Skin of body (tissue), 2 donors: ENCODE measurements around the gene STT3B. TPM values are rescaled to one million over a fixed set of nuclear protein-coding genes. Genes with fewer than 3 reads are reported as not detected.

ENCODE experiments used
- DNase-seq: peaks from one replicate; lab custom pipeline; 2025; lab: John Stamatoyannopoulos, UW
- total RNA-seq: library from RNA; depleted of rRNA; stranded (reverse); fragments of >200 nt; gene quantifications from one replicate; pipeline ENCODE4 v1.2.3, GENCODE V29; 2014

The STT3B gene
- total RNA-seq, 1 donor from 2014 or later = 124 TPM

DNA sequence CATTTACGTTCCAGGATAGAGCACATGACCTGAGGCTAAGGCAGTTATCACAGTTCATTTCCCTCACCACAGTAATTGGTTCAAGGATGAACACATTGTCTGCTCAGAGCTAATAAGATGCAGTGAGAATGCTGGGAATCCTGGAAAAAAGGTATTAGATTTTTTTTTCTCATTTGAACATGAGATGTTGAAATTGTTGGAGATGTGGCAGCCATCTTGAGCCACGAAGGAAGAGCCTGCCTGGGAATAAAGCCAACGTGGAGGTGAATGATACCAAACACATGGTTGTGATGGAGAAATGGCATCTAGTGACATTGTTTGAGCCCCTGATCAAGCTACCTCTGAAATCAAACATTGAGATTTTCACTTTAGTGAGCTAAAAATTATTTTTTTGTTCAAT lies 16.0 kb upstream of the STT3B start:
- DNase-seq = no peak

DNA sequence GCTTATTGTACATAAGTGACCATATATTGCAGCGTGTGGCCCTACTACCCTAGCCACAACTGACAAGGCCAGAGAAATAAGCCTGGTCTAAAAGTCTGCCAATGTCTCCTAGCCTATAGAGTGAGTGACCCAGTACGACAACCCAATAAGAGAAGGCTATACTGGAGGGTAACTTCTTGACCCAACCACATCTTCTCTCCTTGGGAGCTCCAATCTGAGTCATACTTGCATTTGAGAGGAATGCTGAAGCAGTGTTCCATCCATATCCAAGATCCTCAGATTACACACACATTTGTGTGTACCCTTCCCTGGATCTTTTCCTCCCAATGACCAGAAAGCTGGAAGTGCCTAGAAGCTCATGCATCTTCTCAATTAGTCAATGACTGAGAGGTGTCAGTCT lies 11.3 kb upstream of the STT3B start:
- DNase-seq = no peak

DNA sequence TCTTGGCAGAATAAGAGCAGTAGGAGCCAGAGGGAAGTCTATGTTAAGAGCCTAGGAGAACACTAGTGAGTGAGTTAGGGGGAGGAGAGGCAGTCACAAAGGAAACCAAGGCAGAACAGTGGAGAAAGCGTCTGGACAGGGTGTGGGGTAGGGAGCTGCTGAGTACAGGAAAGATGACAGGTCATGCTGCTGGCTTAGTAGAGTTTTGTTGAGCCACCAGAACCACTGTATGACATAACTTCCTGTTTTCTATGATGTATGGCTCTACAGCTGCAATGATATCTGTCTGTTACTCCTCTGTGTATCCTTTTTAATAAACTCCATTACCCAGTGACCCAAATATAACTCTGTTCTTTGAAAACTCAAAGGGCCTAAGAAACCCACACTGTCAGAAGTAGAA lies 10.6 kb upstream of the STT3B start:
- DNase-seq = no peak

DNA sequence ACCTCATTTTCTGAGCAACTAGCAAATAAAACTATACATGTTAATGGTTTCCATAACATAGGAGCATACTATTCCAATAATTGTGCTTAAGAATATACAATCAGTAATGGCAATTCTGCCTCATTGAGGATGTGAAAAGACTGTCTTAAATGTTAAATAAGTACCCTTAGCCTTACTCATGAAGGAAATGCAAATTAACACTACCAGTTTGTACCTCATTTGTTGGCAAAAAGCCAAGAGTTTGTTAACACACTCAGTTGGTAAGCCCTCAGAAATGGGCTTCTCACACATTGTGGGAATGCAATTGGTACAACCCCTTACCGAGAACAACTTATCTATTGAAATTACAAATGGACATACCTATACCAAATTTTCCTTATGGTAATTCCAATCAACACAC lies 9.2 kb upstream of the STT3B start:
- DNase-seq = no peak

DNA sequence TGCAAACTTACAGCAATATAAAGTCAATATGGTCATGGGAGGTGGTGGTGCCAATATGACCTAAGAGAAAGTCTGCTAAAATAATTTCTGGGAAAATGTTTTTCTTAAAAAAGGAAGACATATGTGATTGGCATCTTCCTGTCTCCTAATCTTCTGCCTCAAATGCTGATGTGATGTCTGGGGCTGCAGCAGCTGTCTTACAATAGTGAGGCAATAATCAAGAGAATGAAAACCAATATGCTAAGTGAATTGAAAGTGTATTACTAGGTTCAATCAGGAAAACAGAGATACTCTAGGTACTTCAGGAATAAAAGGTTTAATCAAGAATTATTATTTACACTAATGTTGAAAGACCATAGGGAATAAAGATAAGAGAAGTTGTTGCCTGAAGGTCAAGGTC lies 7.2 kb upstream of the STT3B start:
- no peak for DNase-seq

DNA sequence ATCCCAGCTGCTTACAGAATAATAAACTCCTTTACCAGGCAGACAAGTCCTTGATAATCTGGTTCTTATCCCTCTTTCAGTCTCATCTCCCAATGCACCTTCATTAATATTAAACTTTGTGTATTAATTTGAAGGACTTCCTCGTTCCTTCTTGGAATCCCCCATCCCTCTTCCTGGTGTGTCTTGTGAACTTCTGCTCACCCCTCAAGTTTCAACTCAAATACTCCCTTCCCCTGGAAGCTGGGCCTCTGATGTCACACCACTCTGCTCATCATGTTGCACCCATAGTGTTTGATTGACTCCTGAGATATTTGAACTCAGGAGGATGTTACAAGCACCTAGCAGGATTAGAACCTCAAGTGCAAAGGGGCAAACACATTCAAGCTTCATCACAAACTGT lies 3.3 kb upstream of the STT3B start:
- DNase-seq = no peak

DNA sequence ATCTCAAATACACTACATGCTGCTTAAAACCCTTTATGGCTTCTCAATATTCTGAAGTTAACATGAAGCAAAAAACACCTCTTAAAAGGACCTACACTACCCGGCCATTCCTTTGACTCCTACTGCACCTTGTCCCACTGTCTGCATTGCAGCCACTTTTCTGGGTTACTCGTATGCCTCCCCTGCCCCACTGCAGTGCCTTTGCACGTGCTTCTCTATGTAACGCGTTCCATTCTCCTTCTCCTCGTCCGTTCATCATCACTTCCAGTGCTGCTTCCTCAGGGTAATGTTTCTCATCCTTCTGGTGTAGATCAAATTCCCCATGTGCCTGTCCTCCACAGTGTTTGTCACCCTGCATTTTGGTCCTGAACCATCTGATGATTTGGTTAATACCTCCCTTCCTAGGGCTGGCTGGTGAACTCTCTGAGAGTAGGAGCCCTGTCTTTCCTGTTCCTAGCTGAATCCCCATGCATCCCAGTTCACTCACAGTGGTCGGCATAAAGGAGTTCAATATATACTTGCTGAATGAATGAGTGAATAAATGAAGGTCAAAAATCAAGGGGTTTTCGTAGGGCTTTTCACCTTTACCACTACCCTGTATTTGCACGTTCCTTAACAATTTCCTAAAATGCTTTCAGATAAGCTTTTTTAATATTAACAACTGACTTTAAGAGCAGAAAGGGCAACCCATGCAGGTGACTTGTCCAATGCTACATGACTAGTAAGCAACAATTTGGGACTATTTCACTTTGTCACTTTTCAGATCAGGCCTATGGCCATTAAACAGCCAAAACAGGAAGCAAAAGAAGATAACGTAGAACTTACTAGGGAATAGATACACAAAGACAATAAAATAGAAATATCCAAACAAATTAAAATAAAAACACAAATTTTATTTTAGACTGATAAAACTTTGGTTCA lies 2.4 kb upstream of the STT3B start:
- DNase-seq = no peak

DNA sequence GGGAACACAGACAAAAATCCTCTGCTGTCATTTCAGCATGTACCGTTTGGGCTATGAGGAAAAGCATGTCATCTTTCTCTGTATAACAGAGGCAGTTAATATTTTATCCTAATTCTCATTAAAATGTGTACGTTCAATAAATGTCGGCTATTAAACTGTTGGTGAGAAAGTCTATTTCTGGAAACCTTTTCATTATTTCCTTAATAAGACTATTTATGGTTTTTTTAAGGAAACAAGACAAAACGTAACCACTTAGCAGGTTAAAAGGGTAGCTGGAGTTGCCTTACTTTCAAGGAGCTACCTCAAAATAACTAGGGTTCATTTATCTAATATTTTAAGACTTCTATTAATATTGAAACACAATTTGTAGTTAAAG lies 1.8 kb upstream of the STT3B start:
- no peak for DNase-seq

DNA sequence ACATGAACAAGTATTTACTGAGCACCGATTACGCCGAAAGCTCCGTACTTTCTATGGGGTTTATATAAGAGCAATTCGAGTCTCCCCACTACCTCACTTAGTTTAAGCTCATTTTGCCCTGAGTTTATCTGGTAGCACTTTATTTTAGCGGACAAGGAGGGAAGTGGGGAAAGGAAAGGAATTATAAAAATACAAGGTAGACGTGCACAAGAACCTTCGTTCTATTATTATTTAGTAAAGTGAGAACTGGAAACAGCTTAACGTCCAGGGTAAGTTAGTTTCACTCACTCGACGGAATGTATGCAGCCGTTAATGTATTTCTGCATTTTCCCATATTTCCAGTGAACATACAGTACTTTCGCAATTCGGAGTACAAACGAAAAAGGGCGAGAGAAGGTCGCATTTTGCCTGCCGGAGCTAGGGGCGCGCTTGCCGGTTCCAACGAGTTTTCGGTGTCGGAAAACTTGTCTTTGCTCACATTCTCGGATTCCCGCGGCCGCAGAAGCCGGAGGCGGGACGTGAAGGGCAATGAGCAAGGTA lies 1.2 kb upstream of the STT3B start:
- DNase-seq = no peak

DNA sequence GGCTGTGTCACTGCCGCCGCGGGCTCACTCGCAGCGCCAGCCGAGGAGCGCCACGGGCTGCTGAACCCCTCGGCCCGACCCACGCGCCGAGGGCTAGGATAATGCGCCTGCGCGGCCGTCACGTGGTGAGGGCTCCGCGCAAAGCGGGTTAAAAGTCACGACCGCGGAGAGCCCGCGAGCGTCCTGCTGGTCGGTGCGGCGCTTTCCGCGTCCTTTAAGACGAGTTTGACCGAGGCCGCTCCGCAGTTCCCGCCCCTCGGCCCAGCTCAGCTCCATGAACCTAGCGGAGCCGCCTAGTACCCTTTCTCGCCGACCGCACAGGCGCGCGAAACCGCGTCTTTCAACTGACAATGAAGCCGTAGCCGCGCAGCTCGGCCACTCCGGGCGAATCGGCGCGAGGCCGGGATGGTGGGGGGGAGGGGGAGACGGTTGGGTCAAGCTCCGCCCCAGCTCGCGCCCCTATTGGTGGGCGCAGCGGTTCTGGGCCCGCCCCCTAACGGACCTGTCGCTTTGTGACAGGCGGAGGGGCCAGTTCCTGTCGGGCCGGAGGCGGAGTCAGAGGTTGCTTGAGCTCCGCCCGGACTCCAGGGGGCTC lies 636 bp upstream of the STT3B start:
- DNase-seq = peak; percentile 98

DNA sequence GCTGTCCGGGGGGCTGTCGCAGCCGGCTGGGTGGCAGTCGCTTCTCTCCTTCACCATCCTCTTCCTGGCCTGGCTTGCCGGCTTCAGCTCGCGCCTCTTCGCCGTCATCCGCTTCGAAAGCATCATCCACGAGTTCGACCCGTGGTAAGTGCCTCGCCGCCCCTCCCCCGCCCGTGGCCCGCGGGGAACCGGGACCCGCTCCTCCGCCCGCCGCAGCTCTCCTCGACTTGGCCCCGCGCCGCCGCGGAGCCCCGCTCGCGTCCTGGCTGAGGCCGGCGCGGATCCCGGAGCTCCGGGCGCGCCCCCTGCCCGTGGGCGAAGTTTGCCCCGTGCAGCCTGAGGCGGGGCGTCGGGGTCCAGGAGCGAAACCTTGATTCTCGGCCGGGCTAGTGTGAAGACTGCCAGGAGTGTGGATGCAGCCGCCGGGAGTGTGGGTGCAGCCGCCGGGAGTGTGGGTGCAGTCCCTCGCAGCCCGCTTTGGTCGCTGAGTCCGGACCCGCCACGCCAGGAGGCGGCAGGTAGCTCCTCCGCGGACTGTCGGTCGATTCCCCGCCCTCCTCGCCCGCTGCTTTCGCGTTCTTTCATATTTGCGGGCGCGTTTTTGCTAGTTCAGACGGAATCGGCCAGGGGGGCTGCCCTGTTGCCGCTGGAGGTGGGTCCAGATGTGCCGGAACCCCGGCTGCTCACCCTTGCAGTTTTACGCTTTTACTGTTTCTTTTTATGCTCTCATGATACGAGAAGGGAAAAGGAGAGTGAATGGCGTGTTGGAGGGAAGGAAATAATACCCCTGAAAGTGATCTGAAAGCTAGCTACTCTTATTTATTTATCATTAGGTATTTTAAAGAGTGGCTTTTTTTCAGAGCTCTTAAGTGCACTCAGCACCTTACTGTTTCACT lies 692 bp downstream of the STT3B start:
- DNase-seq = peak; percentile 11

DNA sequence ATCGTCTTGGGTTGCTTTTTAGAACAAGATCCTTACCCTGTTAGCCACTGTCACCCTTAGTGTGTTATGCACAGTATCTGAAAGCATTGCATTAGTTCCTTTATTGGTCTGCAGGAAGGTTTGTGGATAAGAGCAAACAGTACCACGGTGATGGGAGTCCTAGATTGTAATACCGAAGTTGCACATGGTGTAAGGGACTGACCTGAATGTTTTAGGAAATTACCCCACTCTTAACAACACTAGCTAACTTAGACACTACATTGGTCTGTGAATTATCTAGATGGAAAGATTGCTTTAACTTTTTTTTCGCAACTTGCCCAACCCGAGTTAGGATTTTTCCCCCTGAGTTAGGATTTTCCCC lies 1.3 kb downstream of the STT3B start:
- no peak for DNase-seq

DNA sequence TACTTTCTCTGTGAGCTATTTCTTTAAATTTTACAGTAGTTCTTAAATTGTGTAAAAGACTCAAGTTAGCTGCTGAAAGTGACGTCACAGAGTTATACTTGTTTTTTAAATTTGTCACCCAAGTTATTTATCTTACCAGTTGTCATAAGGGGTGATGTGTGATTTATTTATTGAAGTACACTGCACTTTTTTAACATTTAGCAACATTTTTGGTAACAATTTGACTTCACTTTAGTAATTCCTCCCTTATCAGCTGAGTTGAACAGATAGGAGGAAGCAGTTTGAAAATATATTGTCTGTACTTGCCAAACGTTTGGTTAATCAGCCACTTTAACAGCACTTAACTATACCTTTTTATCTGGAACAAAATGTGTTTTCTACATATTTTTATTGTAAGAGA lies 3.8 kb downstream of the STT3B start:
- no peak for DNase-seq

DNA sequence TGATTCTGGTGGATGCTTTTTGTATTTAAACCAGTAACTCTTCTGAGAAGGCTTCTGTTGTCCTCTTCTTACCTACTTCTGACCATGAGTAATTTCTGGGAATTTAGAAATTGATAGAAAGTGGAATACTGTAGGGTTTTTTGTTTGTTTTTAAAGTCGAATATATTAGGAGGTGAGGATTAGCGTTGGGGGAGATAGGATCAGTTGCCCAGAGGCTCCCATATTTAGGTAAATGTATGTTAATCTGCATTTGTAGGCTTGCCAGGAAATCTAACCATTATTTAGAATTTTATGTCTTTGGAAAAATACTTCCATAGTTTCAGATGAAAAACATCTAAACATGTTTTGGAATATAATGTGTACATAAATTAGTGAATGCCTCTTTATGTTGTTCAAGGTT lies 6.1 kb downstream of the STT3B start:
- no peak for DNase-seq

DNA sequence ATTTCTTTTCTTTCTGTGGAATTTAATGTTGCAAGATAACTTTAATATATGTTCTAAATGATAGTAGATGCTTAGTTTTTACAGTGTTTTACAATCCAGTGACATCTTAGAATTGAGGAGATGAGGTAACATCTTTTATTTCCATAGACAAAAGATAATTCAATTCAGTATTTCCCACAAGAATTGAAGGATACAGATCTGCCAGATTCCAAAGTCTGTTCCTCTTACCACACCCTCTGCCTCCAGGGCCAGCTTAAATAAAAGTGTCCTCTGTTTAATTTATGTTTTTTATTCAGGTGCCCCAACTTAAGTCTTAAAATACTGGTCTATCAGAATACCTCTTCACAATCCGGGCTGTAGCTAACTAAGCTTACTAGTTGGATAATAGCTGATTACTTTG lies 6.5 kb downstream of the STT3B start:
- DNase-seq = no peak

DNA sequence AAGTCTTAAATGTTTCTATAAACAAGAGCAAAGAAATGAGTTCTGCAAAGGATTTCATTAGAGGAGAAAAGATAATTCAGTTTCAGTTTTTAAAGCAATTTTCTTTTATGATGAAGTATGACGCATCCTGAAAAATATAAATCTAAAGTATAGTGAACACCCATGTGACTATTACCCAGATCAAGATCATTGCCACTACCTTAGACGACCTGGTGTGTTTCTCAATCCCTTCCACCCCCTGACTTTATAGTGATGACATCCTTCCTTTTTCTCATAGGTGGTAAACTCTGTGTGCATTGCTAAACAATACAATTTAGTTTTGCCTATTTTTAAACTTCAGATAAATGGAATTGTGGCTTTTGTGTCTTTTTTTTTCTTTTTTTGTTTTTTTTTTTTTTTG lies 8.4 kb downstream of the STT3B start:
- DNase-seq = no peak

DNA sequence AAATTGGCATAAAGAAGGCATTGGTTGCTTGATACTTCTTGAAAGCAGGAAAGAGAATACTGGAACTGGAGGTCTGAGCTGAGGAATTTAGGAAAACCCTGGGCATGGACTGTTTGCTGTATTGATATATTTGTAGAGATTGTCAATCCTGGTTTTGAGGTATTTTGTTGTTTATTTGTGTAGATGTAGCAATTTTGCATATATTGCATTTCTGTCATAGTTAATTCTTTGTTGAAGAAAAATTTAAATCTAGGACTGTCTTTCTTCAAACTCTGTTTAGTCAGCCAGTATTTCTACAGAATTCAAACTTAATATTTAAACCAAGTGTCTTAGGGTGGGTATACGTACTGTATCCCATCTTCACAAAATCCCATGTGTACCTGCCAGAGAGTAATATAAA lies 9.5 kb downstream of the STT3B start:
- DNase-seq = no peak

DNA sequence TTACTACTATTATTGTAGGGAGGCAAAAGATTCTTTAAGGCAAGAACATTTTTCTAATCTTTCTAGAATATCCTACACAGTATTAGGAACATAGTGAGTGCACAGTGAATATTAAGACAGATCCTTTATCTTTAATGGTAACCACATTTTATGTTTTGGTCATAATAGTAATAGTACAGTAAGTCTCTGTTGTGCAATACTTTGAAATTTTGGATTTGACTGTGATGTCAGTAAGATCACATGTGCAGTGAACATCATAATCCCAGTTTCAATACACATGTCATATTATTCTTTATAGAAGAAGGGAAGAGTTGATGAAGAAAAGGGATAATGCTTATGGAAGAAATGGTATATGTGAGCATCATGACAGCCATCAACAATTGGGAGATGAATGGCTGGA lies 10.7 kb downstream of the STT3B start:
- no peak for DNase-seq

DNA sequence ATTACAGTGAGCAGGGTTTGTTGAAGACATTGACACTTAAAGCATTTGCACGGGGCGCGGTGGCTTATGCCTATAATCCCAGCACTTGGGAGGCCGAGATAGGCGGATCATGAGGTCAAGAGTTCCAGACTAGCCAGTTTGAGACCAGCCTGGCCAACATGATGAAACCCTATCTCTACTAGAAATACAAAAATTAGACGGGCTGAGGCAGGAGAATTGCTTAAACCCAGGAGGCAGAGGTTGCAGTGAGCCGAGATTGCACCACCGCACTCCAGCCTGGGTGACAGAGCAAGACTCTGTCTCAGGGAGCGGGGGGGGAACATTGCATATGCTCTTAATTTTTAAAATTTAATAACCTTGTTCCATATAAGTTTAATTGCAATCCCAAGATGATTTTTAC lies 11.9 kb downstream of the STT3B start:
- no peak for DNase-seq

DNA sequence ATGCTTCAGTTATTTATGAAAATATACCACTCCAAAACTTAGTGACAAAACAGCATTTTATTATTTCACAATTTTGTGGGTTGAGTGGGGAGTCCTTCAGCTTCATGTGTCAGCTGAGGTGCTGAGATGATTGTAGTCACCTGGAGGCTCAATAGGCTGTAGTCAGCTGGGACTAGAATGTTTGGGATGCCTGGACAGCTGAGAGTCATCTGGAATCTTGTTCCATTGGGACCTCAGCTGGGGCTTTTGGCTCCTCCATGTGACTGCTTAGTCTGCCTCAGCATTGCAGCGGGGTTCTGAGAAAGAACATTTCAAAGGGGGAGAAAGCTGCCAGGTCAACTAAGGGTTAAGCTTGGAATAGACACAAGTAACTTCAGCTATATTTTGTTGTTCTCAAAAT lies 13.4 kb downstream of the STT3B start:
- DNase-seq = no peak

DNA sequence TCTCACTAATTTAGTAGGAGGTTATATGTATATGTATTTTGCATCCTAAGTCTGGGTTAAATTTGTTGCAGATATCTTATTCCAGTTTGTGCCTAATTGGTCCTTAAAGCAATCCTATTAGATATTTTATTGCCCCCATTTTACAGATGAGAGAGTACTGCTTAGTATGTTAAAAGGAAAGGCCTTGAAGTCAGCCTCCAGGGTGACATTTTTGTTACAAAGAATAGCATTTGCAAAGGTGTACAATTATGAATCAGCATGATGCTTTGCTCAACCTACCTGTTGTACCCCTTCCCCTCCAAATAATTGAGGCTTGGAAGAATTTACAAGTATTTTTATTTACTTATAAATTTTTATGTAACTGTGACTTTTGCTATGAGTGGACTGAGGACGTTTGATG lies 14.0 kb downstream of the STT3B start:
- DNase-seq = no peak
